ENCODE data around the gene ARPP21.

The ARPP21 gene

GRCh38 chr3:35677797-35678196 is 38.5 kb downstream of the ARPP21 start:
- DNase-seq, result peak; percentile 49

- no peak for DNase-seq
Measured at GRCh38 chr3:35678643-35679161, 39.4 kb downstream of the ARPP21 start.

DNA sequence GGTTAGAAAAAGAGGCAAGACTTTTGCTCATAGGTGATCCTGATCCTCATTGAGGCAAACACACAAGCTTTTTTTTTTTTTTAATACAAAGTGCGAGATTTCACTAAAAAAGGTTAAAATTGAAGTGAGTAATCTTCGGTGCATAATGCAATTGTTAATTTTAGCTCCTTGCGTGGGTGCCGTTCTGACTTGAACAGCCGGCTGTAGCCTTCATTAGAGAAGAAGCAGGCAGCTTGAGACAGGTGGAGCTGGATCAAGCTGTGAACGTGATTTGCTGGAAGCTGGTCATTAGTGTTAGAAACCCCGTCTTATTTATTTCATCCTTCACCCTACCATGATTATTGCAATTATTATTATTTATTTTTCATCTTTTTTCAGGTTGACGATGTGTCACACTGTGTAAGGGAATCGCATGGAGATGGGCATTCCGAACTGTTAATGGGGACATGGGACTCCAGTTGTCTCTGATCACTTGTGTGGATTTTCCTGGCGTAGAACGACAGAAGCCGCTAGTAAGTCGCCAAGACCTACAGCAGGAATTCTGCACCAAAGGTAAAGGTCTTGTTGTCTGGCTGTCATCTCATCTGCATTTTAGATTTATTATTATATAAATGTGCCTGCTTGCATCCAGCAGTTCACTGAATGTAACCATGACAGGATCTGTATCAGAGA is 40.2 kb downstream of the ARPP21 start:
- DNase-seq, result no peak

- no peak for DNase-seq
Measured at GRCh38 chr3:35680866-35681650, 41.7 kb downstream of the ARPP21 start.

DNA sequence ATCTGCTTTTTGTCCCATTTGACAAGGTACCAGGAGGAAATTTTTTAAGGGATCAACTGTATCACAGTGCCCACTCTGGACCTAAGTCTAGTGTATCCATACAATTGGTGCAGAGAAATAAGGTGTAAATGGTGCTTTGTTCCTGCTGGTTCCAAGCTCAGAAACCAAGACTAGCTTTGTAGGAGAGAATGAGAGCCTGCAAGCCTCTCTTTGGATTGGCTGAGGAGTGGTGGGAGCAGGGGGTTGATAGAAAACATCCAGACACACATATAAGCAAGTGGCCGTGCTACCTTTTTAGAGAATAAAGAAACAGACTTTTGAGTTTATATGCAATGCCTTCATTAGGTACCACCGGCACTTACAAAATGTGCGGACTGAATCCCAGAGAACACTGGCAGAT is 45.8 kb downstream of the ARPP21 start:
- DNase-seq, result no peak

GRCh38 chr3:35688826-35689225 is 49.5 kb downstream of the ARPP21 start:
- DNase-seq, result no peak

GRCh38 chr3:35690271-35690670 is 50.9 kb downstream of the ARPP21 start:
- DNase-seq, result no peak

- no peak for DNase-seq
Measured at GRCh38 chr3:35705904-35706303, 66.6 kb downstream of the ARPP21 start.

GRCh38 chr3:35707904-35708303 is 68.6 kb downstream of the ARPP21 start:
- DNase-seq, result peak; percentile 73

DNA sequence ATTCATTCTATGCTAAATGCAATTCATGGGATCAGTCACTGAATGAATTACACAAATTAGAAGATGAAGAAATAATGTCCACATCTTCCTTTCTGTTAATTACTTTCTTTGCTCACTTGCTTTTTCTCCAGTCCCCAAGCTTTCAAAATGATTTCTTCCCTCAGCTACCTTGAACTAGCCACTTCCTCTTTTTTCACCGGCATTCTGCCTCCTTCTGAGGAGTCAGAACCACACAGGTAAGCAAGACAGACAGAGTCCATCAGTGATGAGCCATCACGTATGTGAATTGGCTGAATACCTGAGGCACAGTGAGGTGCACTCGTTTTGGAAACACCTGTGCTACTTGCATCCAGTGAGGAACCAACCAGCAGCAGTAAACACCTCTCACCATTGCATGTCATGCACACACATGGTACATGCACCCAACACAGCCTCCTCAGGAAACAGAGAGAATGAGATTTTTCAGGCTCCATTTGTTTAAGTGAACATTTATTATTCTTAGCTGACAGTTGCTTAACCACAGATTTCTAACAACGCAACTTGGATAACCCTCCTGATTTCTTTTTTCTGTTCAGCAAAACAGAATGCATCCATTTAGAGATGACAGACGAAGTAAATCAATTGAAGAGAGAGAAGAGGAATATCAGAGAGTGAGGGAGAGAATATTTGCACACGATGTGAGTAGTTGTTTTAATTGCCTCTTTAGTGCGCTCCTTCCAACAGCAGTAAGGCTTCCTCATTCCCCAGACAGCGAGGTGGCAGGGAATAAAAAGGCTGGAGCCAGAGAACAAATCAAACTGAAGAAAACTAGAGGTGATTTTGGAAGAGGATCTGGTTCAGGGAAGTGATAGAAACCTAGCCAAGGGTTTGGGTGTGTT is 69.3 kb downstream of the ARPP21 start:
- DNase-seq, result no peak

DNA sequence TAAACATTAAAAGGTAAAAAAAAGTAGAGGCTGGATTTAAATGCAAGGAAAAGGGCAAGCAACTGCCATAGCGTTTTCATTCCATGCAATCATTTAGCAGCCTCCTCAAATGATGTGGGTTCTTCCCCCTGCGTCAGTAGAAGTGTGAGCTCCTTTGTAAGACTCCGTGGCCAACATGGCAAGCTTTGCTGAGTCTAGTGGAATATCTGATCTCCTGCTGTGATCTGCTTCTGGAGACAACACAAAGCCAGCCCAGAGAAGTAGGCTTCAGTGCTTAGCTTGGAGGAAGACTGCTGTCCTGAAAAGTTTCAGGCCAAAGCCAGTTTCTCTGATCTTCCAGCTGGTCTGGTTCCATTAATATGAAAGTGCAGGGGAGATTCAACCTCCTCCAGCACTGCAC is 70.4 kb downstream of the ARPP21 start:
- no peak for DNase-seq

- no peak for DNase-seq
Measured at GRCh38 chr3:35710554-35710953, 71.2 kb downstream of the ARPP21 start.

GRCh38 chr3:35718921-35719320 is 79.6 kb downstream of the ARPP21 start:
- no peak for DNase-seq

DNA sequence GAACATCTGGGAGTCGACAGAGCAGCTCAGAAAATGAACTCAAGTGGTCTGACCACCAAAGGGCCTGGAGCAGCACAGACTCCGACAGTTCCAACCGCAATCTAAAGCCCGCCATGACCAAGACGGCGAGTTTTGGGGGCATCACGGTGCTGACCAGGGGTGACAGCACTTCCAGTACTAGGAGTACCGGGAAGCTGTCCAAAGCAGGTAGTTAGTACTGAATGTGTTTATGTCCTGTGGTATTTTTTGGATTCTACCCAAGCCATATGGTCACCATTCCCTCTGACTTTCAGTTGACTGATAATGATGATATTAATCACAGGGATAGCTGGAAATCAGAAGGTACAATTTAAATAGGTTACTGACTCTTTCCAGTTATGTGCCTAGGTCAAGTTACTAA is 82.3 kb downstream of the ARPP21 start:
- DNase-seq, result no peak

DNA sequence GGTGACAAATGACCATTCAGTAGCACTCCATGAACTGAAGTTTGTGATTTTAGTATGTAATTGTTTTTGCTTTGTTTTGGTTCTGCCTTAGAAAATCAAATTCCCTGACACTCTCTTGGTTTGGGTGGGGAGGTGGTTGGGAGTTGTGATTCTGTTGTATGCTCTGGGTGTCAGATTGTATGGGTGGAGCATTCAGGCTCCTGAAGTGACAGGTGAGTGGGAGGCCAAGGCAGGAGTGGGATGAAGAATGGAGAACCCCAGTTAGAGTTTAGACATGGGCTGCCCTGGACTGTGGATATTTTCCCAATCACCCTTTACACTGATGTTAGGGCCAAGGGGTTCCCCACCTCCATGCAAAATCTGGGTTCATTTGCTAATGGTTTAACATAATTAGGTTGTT is 83.6 kb downstream of the ARPP21 start:
- no peak for DNase-seq

GRCh38 chr3:35723480-35724097 is 84.3 kb downstream of the ARPP21 start:
- DNase-seq, result no peak

DNA sequence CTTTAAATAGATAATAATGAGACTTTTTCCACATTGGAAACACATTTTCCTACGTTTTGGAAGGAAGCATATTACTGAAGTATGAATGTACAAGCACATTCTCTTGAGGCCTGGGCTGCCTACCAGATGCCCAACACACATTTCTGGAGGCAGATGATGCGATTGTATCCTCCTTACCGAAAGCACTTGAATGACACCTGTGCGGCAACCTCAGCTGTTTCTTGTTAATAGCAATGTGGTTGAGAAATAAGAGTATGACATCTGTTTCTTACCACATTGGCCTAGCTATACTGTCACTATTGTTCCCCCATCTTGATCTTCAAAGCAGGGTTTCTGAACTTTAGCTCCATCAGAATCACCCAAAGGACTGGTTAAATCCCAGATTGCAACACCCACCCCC is 84.8 kb downstream of the ARPP21 start:
- DNase-seq, result no peak

- no peak for DNase-seq
Measured at GRCh38 chr3:35727179-35727578, 87.9 kb downstream of the ARPP21 start.

- DNase-seq, result no peak
Measured at GRCh38 chr3:35733341-35733740, 94.0 kb downstream of the ARPP21 start.

GRCh38 chr3:35733864-35734263 is 94.5 kb downstream of the ARPP21 start:
- no peak for DNase-seq

DNA sequence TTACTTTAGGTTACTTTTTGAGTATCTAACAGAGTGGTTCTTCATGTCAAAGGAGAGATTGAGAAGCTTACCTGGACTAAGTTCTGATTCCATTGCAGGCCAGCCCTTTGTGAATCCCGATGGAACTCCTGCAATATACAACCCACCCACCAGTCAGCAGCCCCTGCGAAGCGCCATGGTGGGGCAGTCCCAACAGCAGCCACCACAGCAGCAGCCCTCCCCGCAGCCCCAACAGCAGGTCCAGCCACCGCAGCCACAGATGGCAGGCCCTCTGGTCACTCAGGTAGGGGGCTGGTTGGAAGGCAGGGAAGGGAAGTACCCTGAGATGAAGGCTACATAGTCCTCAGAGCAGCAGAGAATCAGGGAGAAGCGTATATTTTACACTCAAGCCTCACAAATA is 97.8 kb downstream of the ARPP21 start:
- no peak for DNase-seq

DNA sequence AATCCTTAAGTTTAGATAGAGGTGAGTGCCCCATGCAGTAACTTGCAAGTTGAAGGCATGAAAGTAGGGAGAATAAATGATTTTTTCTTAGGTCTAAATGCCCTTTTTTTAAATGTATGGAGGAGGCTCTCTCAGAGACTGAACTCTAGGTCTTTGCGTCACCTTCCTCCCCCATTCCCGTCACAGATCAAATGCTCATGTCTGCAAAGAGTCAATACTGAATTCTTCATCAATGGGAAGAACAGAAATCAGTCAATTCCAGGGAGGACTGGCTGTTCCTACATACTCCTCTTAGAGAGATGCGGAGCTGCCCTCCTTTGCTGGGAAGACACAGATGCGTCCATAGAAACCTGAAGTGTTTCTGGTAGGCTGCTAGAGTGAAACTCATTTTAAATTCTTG is 98.2 kb downstream of the ARPP21 start:
- DNase-seq, result no peak

All from fibroblast of skin of right biceps (primary cell).